Hepatocyte (in vitro differentiated cells): ENCODE measurements around the gene MAP2K3. TPM values are rescaled to one million over a fixed set of nuclear protein-coding genes. Genes with fewer than 3 reads are reported as not detected.

Experiments used
- DNase-seq: peaks from one replicate; pipeline ENCODE4 v3.0.0-alpha.2; 2016; ENCODE audit warnings: low spot score
- H2AFZ ChIP-seq: fragments of 200-600 bp; sonication (generic); 2 replicates; pipeline ENCODE4 v1.6.0; 2016; ENCODE audit warnings: antibody characterized with exemption, mild to moderate bottlenecking
- H3K27ac ChIP-seq: fragments of 200-600 bp; sonication (generic); 2 replicates; pipeline ENCODE4 v1.5.1; 2016; ENCODE audit warnings: mild to moderate bottlenecking
- H3K27me3 ChIP-seq: fragments of 200-600 bp; sonication (generic); 2 replicates; pipeline ENCODE4 v1.6.1; 2016
- H3K36me3 ChIP-seq: fragments of 200-600 bp; sonication (generic); replicated peaks from 2 replicates; pipeline ENCODE4 v1.5.1; 2016; ENCODE audit warnings: low read depth; ENCODE audit not compliant: insufficient read depth
- H3K4me1 ChIP-seq: fragments of 200-600 bp; sonication (generic); 2 replicates; pipeline ENCODE4 v1.5.1; 2016; ENCODE audit warnings: mild to moderate bottlenecking, moderate library complexity; ENCODE audit not compliant: insufficient read depth
- H3K4me2 ChIP-seq: fragments of 200-600 bp; sonication (generic); 2 replicates; pipeline ENCODE4 v1.6.0; 2016
- H3K4me3 ChIP-seq: fragments of 200-600 bp; sonication (generic); 2 replicates; pipeline ENCODE4 v1.5.1; 2016; ENCODE audit warnings: mild to moderate bottlenecking
- H3K79me2 ChIP-seq: fragments of 200-600 bp; sonication (generic); 2 replicates; pipeline ENCODE4 v1.6.0; 2017; ENCODE audit warnings: mild to moderate bottlenecking
- H3K9me2 ChIP-seq: fragments of 200-600 bp; sonication (generic); replicated peaks from 2 replicates; pipeline ENCODE4 v1.6.0; 2017; ENCODE audit warnings: mild to moderate bottlenecking; ENCODE audit not compliant: insufficient read depth
- H3K9me3 ChIP-seq: fragments of 200-600 bp; sonication (generic); 2 replicates; pipeline ENCODE4 v1.5.1; 2016; ENCODE audit warnings: low read depth, mild to moderate bottlenecking
- H4K20me1 ChIP-seq: fragments of 200-600 bp; sonication (generic); 2 replicates; pipeline ENCODE4 v1.6.0; 2016; ENCODE audit warnings: mild to moderate bottlenecking; ENCODE audit not compliant: insufficient read depth, poor library complexity, severe bottlenecking
- CTCF ChIP-seq: fragments of 200-600 bp; sonication (generic); IDR thresholded peaks from 2 replicates; pipeline ENCODE4 v1.5.1; 2016; ENCODE audit warnings: antibody characterized with exemption, mild to moderate bottlenecking; ENCODE audit not compliant: poor library complexity
- EZH2 ChIP-seq: fragments of 200-600 bp; sonication (generic); IDR thresholded peaks from 2 replicates; pipeline ENCODE4 v1.6.1; 2016; ENCODE audit warnings: antibody characterized with exemption, mild to moderate bottlenecking, borderline replicate concordance
- EZH2phosphoT487 ChIP-seq: fragments of 200-600 bp; sonication (generic); IDR thresholded peaks from one replicate; pipeline ENCODE4 v1.6.1; 2018; ENCODE audit warnings: antibody characterized with exemption, mild to moderate bottlenecking, low read depth, moderate library complexity; ENCODE audit not compliant: unreplicated experiment, severe bottlenecking
- WGBS: methylation state at CpG from one replicate; pipeline ENCODE4 v1.1.6; 2016; ENCODE audit warnings: low lambda C conversion rate; ENCODE audit errors: missing lambda C conversion rate; 5-methylcytosine and 5-hydroxymethylcytosine counted together
- polyA plus RNA-seq: library from polyadenylated mRNA; unstranded; fragments of >200 nt; fragmentation: Nextera tagmentation; extraction: Ambion mirVana; gene quantifications from 2 replicates; pipeline ENCODE4 v1.2.1, GENCODE V29; 2016
- total RNA-seq: library from RNA; depleted of rRNA; stranded (reverse); fragments of >200 nt; gene quantifications from 2 replicates; pipeline ENCODE4 v1.2.3, GENCODE V29; 2014

MAP2K3 gene
- total and polyA plus RNA-seq, 2 experiments from 2014 or later, result 21.8 to 62.4 TPM

- WGBS, result 68% methylated on average over 12 of the region's 12 CpGs
- DNase-seq, result no peak
- Histone ChIP-seq H3K27me3 (no peaks in the 10 kb centered on the region), H3K9me3 (no peaks in the 10 kb centered on the region), H3K9me2 (no peaks in the 10 kb centered on the region), H3K4me2 (no peak overlapping the region), H3K27ac (no peak overlapping the region), H3K79me2 (no peaks in the 10 kb centered on the region), H4K20me1 (no peaks in the 10 kb centered on the region), H2AFZ (no peak overlapping the region), H3K4me1 (peaks cover 3% of the 10 kb centered on the region), H3K36me3 (no peaks in the 10 kb centered on the region), H3K4me3 (no peak overlapping the region)
- TF ChIP-seq EZH2phosphoT487 (no peak), CTCF (no peak), EZH2 (no peak)
Observed at GRCh38 chr17:21355586-21355985, 71.1 kb downstream of the MAP2K3 start.

- Histone ChIP-seq H3K9me3 (no peaks in the 10 kb centered on the region), H3K4me2 (no peak overlapping the region), H3K27ac (no peak overlapping the region), H3K9me2 (no peaks in the 10 kb centered on the region), H2AFZ (no peak overlapping the region), H3K36me3 (no peaks in the 10 kb centered on the region), H3K4me1 (peaks cover 3% of the 10 kb centered on the region), H4K20me1 (no peaks in the 10 kb centered on the region), H3K27me3 (no peaks in the 10 kb centered on the region), H3K4me3 (no peak overlapping the region), H3K79me2 (no peaks in the 10 kb centered on the region)
- no peak for DNase-seq
- 96% methylated on average over 2 of the region's 2 CpGs for WGBS
- no peak for TF ChIP-seq EZH2
- no peak for TF ChIP-seq CTCF
Observed at GRCh38 chr17:21356537-21357127, 72.1 kb downstream of the MAP2K3 start.

- no peak overlapping the region for H2AFZ ChIP-seq
- no peaks in the 10 kb centered on the region for H3K79me2 ChIP-seq
- no peak overlapping the region for H3K27ac ChIP-seq
- no peak overlapping the region for H3K4me3 ChIP-seq
- H3K4me1 ChIP-seq, result peaks cover 3% of the 10 kb centered on the region
- no peaks in the 10 kb centered on the region for H3K9me2 ChIP-seq
- no peak for TF ChIP-seq EZH2phosphoT487
- no peak for TF ChIP-seq EZH2
- no peak for TF ChIP-seq CTCF
- H3K27me3 ChIP-seq, result no peaks in the 10 kb centered on the region
- 80% methylated on average over 5 of the region's 5 CpGs for WGBS
- H3K36me3 ChIP-seq, result no peaks in the 10 kb centered on the region
- no peak for DNase-seq
- no peak overlapping the region for H3K4me2 ChIP-seq
- no peaks in the 10 kb centered on the region for H3K9me3 ChIP-seq
- H4K20me1 ChIP-seq, result no peaks in the 10 kb centered on the region
Observed at GRCh38 chr17:21357281-21357680, 72.8 kb downstream of the MAP2K3 start.
